PC-9 (cell line): ENCODE data around the gene UNC13D. TPM values are rescaled to one million over a fixed set of nuclear protein-coding genes. Genes with fewer than 3 reads are reported as not detected.
"Not testable (repeated sequence)": the region's sequence is repeated elsewhere in the genome, so short reads cannot be mapped to it uniquely, and the experiment has no call there.

Experiments
- BruUV-seq: library from RNA; stranded (reverse); fragments of 400-500 nt; replicated peaks from 2 replicates; lab custom pipeline; 2021; lab: Mats Ljungman, UMichigan
- CTCF ChIA-PET: fragments of 300-600 bp; sonication (Branson Sonifier 250); formaldehyde crosslinking; loops from one replicate; lab custom pipeline; 2022; ENCODE audit warnings: antibody characterized with exemption; lab: Charles Lee
- POLR2A ChIA-PET: fragments of 300-600 bp; sonication (Branson Sonifier 250); formaldehyde crosslinking; loops from one replicate; lab custom pipeline; 2022; ENCODE audit warnings: antibody characterized with exemption; ENCODE audit not compliant: unreplicated experiment; lab: Charles Lee
- DNase-seq, 2 experiments: peaks; one replicate each; pipeline versions ENCODE4 v3.0.0 to v3.0.0-alpha.2; 2015 to 2022; ENCODE audit warnings: mixed read lengths in 1 of 2
- H2AFZ ChIP-seq: fragments of 200-600 bp; sonication (generic); 2 replicates; pipeline ENCODE4 v1.8.1; 2017; ENCODE audit warnings: antibody characterized with exemption
- H3F3A ChIP-seq: fragments of 200-600 bp; sonication (generic); 2 replicates; pipeline ENCODE4 v1.8.1; 2017; ENCODE audit warnings: antibody characterized with exemption, mild to moderate bottlenecking, low read depth; ENCODE audit not compliant: insufficient read depth
- H3K27ac ChIP-seq: fragments of 200-600 bp; sonication (generic); 2 replicates; pipeline ENCODE4 v1.6.1; 2016; ENCODE audit warnings: mixed run types
- H3K27me3 ChIP-seq: fragments of 200-600 bp; sonication (generic); 2 replicates; pipeline ENCODE4 v1.6.1; 2016; ENCODE audit warnings: low read depth, mixed run types; ENCODE audit not compliant: insufficient read depth
- H3K36me3 ChIP-seq: fragments of 200-600 bp; sonication (generic); 2 replicates; pipeline ENCODE4 v1.6.1; 2016; ENCODE audit warnings: low read depth, mixed run types
- H3K4me1 ChIP-seq: fragments of 200-600 bp; sonication (generic); replicated peaks from 2 replicates; pipeline ENCODE4 v1.6.1; 2016; ENCODE audit warnings: mixed run types; ENCODE audit not compliant: insufficient read depth
- H3K4me2 ChIP-seq: fragments of 200-600 bp; sonication (generic); 2 replicates; pipeline ENCODE4 v1.6.1; 2017; ENCODE audit warnings: mixed run types
- H3K4me3 ChIP-seq: fragments of 200-600 bp; sonication (generic); 2 replicates; pipeline ENCODE4 v1.6.1; 2016; ENCODE audit warnings: mixed run types
- H3K79me2 ChIP-seq: fragments of 200-600 bp; sonication (generic); 2 replicates; pipeline ENCODE4 v1.6.1; 2017; ENCODE audit warnings: low read depth, mixed run types
- H3K9me2 ChIP-seq: fragments of 200-600 bp; sonication (generic); 2 replicates; pipeline ENCODE4 v1.8.1; 2017; ENCODE audit warnings: mild to moderate bottlenecking; ENCODE audit not compliant: insufficient read depth
- H3K9me3 ChIP-seq: fragments of 200-600 bp; sonication (generic); 2 replicates; pipeline ENCODE4 v1.8.1; 2016; ENCODE audit warnings: low read depth; ENCODE audit not compliant: insufficient read depth
- H4K20me1 ChIP-seq: fragments of 200-600 bp; sonication (generic); 2 replicates; pipeline ENCODE4 v1.8.1; 2017; ENCODE audit not compliant: insufficient read depth
- EZH2 ChIP-seq: fragments of 200-600 bp; sonication (generic); IDR thresholded peaks from 2 replicates; pipeline ENCODE4 v1.8.0; 2017; ENCODE audit warnings: antibody characterized with exemption, low read depth
- intact Hi-C: fragments of 100-400 bp; cut with micrococcal nuclease; formaldehyde crosslinking; loops from one replicate; pipeline ENCODE4 v1.10.0; 2022; ENCODE audit not compliant: unreplicated experiment
- total RNA-seq: library from RNA; stranded (reverse); gene quantifications from 2 replicates; pipeline ENCODE4 v1.2.3, GENCODE V29; 2021
- TF ChIP-seq, protein P1 (sequence below): fragments of 200-600 bp; sonication (generic); conservative IDR thresholded peaks from 2 replicates; pipeline ENCODE4 v1.6.1; 2017; ENCODE audit warnings: mixed run types, antibody characterized with exemption, mild to moderate bottlenecking, moderate library complexity

Gene UNC13D
- total RNA-seq, 1 experiment from 2014 or later, result 94.4 TPM

GRCh38 chr17:75854101-75854748 lies 10.0 kb upstream of the UNC13D start:
- peaks cover 11% of the 10 kb centered on the region for H3K36me3 ChIP-seq
- POLR2A ChIA-PET, result interaction anchor here (0.5 to 2.0 kb wide), 7 partner anchors 18 to 78 kb away, joined by 3 to 22 read pairs (median 8); no protein-coding TSS in a partner anchor
- H4K20me1 ChIP-seq, result peaks cover 3% of the 10 kb centered on the region; the same call in 1 of the 2 replicates
- peak overlapping the region; percentile 79 for H3K27ac ChIP-seq
- peaks cover 33% of the 10 kb centered on the region for H3F3A ChIP-seq
- TF ChIP-seq, protein P1, sequence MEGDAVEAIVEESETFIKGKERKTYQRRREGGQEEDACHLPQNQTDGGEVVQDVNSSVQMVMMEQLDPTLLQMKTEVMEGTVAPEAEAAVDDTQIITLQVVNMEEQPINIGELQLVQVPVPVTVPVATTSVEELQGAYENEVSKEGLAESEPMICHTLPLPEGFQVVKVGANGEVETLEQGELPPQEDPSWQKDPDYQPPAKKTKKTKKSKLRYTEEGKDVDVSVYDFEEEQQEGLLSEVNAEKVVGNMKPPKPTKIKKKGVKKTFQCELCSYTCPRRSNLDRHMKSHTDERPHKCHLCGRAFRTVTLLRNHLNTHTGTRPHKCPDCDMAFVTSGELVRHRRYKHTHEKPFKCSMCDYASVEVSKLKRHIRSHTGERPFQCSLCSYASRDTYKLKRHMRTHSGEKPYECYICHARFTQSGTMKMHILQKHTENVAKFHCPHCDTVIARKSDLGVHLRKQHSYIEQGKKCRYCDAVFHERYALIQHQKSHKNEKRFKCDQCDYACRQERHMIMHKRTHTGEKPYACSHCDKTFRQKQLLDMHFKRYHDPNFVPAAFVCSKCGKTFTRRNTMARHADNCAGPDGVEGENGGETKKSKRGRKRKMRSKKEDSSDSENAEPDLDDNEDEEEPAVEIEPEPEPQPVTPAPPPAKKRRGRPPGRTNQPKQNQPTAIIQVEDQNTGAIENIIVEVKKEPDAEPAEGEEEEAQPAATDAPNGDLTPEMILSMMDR, result no peak
- no peak for TF ChIP-seq EZH2
- TSS peak; percentile 67 for BruUV-seq
- CTCF ChIA-PET, result interaction anchor here (0.8 to 1.5 kb wide), 3 partner anchors 8 to 220 kb away, joined by 3 to 17 read pairs (median 6); no protein-coding TSS in a partner anchor
- peak overlapping the region; percentile 88 for H3K4me2 ChIP-seq
- peaks cover 23% of the 10 kb centered on the region for H3K4me1 ChIP-seq
- no peaks in the 10 kb centered on the region for H3K9me3 ChIP-seq
- peak overlapping the region; percentile 74 for H3K4me3 ChIP-seq
- intact Hi-C loops, result loop anchor here (2.0 kb wide), 1 partner anchor 75 kb away; a partner anchor contains a TSS
- no peaks in the 10 kb centered on the region for H3K9me2 ChIP-seq
- no peaks in the 10 kb centered on the region for H3K27me3 ChIP-seq
- no peak overlapping the region for H2AFZ ChIP-seq
- peak; percentile 52 to 75 for DNase-seq
- H3K79me2 ChIP-seq, result peaks cover 39% of the 10 kb centered on the region

GRCh38 chr17:75853433-75853832 lies 9.2 kb upstream of the UNC13D start:
- Histone ChIP-seq H3K79me2 (peaks cover 39% of the 10 kb centered on the region), H3K9me3 (no peaks in the 10 kb centered on the region), H4K20me1 (peaks cover 3% of the 10 kb centered on the region; the same call in 1 of the 2 replicates), H3K9me2 (no peaks in the 10 kb centered on the region), H3K4me2 (peak overlapping the region; percentile 88), H3K4me3 (no peak overlapping the region; the same call in 1 of the 2 replicates), H3K27ac (peak overlapping the region; percentile 79), H3K4me1 (peaks cover 23% of the 10 kb centered on the region), H3K27me3 (no peaks in the 10 kb centered on the region), H3F3A (peaks cover 29% of the 10 kb centered on the region), H3K36me3 (peaks cover 15% of the 10 kb centered on the region), H2AFZ (no peak overlapping the region)
- no TSS peak for BruUV-seq
- ChIA-PET POLR2A (interaction anchor here (0.5 to 2.0 kb wide), 6 partner anchors 19 to 77 kb away, joined by 3 to 9 read pairs (median 6); no protein-coding TSS in a partner anchor), CTCF (interaction anchor here (0.8 kb wide), 1 partner anchor 220 kb away, joined by 3 read pairs; no protein-coding TSS in a partner anchor)
- peak; percentile 50 to 85 for DNase-seq
- intact Hi-C loops, result no loop called here
- no peak for TF ChIP-seq EZH2
- TF ChIP-seq, protein P1, result no peak

- DNase-seq, CTCF ChIA-PET, BruUV-seq, intact Hi-C loops, H3K4me3 ChIP-seq, H3K27me3 ChIP-seq, H3K9me2 ChIP-seq, POLR2A ChIA-PET, H3K27ac ChIP-seq, H4K20me1 ChIP-seq, H3K9me3 ChIP-seq, H2AFZ ChIP-seq, H3K4me2 ChIP-seq: not testable (repeated sequence)
- Histone ChIP-seq H3K79me2 (peaks cover 39% of the 10 kb centered on the region), H3K36me3 (peaks cover 26% of the 10 kb centered on the region), H3K4me1 (peaks cover 37% of the 10 kb centered on the region), H3F3A (peaks cover 39% of the 10 kb centered on the region)
These were observed 7.4 kb upstream of the UNC13D start for GRCh38 chr17:75851693-75851991.
